Left ventricle myocardium superior (tissue), 1 donor: ENCODE data around the gene ACTRT2. TPM values are rescaled to one million over a fixed set of nuclear protein-coding genes. Genes with fewer than 3 reads are reported as not detected.

Source experiments
- ATAC-seq: fragments of 200-7000 bp; cut with Tn5 transposase; one replicate; pipeline ENCODE4 v1.9.1; 2020; ENCODE audit warnings: mild to moderate bottlenecking, moderate library complexity
- DNase-seq: peaks from one replicate; pipeline ENCODE4 v3.0.0-alpha.2; 2020
- intact Hi-C: fragments of 100-400 bp; cut with micrococcal nuclease; formaldehyde crosslinking; loops from one replicate; pipeline ENCODE4 v1.11.0; 2022
- long read RNA-seq: library from polyadenylated mRNA; unstranded; transcript quantifications from one replicate; pipeline ENCODE4 v2.0.0, GENCODE V29; 2021
- total RNA-seq: library from RNA; stranded (reverse); fragmentation: NEBNext Ultra II Directional; extraction: Animal tissue kit (Norgen Biotek cat#: 25700); gene quantifications from one replicate; pipeline ENCODE4 v1.2.1, GENCODE V29; 2021
- donor health status: DM: no; HTN: yes; CAD: no; lungs with severe emphysema.

Gene ACTRT2
- not detected for total RNA-seq
- long read RNA-seq: 0 reads

DNA sequence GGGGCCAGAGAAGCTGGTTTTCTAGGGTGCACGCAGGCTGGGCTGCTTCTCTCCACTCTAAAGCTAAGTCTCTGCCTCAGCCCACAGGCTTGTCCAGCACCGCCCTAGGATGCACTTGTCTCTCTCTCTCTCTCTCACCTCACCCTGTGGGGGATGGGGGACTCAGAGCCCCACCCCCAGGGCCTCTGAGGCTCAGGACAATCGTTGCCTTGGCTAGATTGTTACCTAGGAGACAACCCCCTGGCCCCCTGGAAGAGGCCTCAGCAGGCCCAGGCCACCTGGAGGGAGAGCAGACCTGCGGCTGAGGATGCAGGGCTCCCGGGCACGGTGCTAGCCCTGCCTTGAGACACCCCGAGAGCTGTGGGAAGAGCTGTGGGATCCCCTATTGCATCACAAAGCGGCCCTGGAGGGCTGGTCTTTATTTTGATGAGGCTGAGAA lies at the start of gene ACTRT2:
Gene ACTRT2, plus strand, starts transcription at position 235 of the 439 bp plus-strand sequence. CDS start 220 bp downstream, outside the sequence.
- no peak for ATAC-seq
- DNase-seq: no peak
- intact Hi-C loops: no loop called here

DNA sequence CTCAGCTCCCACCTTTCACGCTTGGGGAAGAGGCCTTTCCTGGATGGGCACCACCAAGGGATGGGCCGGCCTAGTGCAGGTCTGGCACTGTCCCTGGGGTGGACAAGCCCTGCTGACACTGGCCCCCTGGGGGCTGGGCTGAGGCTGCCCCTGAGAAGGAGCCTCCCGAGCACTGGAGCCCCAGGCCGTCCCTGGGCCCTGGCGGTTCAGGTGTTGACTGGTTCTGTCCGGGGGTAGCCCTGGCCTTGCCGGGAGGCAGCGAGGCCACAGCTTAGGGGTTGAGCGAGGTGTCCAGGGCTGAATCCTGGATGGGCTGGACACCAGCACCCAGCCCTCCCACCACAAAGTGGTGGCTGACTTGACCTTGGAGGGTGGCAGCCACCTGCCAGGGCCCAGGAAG lies 49.7 kb upstream of the ACTRT2 start:
- intact Hi-C loops: no loop called here

DNA sequence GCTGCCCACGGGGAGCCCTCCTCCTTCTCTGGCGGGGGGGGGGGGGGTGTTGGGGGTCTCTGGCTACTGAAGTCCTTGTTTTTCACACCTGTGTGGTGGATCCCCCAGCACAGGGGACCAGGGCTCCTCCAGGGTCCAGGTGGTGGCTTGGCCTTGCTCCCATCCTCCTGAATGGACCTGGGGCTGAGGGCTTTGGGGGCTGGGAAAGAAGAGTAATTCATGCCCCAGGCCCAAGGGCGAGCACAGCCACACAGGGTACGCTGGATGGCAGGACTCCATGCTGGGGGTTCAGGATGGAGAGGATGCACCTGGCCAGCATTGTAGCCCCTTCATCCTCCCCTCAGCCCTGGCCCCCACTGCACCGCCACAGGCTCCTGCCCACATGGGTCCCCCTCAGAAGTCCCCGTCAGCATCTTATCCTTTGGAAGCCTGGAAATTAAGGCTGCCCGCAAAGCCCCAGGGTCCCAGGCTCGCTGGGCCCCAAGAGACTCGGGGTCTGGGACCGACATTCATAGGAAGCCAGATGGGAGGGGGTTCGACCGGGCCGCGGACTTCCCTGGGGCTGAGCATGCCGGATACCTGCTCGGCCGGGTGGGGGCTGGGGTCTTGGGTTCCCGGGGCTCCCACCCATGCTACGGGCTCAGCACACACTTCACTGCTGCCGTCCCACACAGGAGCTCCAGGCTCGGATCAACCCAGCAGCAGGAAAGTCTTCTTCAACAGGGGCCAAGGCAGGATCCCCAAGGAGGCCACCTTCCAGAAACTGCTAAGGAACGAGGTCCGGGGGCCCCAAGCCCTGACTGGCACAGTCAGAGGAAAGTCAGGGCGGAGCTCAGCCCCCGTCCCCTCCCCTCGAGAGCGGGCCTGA lies 49.0 kb upstream of the ACTRT2 start:
- ATAC-seq: no peak
- no peak for DNase-seq
- intact Hi-C loops: no loop called here

More for the DNA sequence above, 49.7 kb upstream of the ACTRT2 start:
- ATAC-seq (no peak), DNase-seq (no peak)

DNA sequence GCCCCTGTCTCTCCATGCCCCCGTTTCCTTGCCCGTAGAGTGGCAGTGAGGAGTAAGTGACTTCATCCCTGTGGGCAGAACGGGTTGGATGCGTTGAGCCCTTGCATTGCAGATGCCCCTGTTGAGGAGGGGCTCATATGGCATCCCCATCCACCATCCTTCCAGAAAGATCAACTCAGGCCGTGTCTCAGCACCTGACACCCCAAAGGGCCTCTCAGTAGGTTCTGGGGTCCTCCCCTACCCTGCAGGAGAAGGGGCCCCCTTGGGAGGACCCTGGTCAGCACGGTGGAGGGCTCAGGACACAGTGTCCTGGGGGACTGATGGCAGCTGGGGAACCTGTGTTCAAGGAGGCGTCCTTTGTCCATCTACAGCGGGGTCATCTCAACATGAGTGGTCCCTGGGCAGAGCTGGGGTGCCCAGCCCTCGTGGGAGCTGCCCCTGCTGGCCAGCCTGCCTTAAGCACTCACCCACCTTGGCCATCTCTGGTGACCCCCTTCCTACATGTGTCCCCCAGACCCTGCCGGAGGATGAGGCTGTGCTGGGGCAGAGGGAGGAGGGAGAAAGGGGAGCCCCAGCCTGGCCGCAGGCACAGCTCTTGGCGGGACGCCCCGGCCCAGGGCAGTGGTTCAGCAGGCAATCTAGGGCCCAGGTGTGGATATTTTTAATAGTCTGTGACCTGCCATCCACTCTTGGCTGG lies 48.2 kb upstream of the ACTRT2 start:
- intact Hi-C loops: no loop called here
- DNase-seq (no peak), ATAC-seq (no peak)

DNA sequence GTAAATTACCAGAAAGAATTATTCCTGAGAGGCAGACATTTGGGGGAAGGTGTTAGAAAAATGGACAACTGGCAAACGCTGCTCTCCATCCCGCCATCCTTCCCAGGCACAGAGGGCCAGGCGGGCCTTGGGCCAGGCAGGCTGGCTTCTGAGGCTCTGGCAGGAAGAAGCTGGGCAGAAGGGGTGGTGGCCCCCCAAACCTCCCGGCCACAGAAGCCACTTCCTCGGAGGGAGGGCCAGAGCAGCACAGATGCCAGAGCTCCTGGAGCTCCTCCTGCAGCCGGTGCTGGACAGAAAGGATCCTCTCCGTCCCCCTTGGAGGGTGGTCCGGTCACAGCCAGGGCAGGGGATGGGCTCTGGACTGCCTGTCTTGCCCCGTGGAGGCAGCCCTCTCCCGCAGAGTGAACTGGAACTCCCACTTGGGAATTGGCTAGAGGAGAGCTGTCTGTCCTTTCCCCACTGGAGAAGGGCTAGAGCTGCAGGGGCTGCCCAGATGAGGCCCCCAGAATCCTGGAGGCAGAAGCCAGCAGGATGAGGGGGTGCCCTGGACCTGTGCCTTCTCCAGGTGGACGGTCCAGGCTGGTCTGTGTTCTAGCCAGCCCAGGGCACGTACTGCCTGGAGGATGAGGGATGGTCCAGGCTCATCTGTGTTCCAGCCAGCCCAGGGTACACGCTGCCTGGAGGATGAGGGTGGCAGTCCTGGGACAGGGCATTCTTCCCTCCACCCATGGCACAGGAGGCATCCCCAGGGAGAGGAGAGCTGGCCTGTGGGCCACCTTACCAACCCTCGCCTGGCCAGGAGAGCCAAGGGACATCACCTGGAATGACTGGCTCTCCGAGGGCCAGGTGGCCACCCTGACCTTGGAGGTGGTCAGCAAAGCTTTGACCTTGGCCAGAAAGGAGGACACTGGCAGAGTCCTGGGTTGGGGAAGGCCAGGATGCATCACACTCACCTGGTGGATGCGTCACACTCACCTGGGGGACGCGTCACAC lies 47.4 kb upstream of the ACTRT2 start:
- no peak for ATAC-seq
- DNase-seq: no peak
- intact Hi-C loops: no loop called here

DNA sequence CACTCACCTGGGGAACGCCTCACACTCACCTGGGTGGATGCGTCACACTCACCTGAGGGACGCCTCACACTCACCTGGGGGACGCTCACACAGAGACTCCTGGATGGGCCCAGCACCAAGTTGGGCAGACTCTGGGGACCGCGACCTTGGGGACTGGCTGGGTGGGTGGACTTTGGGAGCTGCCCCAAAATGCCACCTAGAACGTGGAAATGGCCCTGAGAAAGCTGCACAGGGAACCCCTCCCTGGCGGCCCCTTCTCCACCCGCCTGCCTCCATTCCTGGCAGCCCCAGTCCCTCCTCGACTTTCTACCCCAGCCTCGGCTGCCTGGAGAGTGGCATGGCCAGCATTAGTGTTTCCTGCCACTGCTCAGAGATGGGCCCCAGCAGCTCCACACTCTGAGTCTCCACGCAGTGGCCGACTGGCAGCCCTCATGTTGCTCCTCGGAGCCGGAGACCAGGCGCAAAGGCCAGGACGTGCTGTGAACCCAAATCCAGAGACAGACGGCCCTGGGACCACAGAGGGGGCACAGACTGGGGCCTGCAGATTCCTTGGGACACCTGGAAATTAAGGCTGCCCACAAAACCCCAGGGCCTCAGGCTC lies 46.5 kb upstream of the ACTRT2 start:
- intact Hi-C loops: no loop called here
- no peak for DNase-seq
- no peak for ATAC-seq

DNA sequence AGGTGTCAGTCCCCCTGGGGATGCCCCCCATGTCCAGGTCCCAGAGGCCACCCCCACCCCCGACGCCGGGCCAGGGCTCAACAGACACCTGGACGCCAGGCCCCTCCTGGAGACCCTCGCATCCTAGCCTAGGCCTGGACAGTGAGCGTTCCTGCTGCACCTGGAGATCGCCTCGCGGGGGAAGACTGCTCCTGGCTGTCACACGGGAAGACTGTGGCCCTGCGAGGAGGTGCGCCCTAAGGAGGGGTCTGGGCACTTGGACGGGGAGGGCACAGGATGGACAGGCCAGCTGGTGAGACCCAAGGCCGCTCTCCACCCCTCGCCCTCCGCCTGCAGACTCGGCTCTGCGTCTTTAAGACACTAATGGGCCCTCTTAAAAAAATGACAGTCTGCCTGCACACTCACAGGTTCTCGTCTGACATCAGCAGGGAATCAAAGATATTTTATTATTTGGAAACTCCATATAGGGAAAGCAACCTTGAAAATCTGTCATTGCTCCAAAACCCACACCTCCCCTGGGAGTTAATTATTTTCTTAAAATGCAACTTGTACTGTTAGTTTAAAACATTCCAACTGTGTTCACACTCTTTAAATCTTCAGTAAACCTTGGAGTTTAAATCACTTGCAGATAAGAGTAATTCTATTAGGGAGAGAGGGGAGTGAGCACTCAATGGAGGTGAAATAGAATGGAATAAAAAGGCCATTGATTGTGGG lies 45.6 kb upstream of the ACTRT2 start:
- intact Hi-C loops: no loop called here
- ATAC-seq (no peak), DNase-seq (no peak)

DNA sequence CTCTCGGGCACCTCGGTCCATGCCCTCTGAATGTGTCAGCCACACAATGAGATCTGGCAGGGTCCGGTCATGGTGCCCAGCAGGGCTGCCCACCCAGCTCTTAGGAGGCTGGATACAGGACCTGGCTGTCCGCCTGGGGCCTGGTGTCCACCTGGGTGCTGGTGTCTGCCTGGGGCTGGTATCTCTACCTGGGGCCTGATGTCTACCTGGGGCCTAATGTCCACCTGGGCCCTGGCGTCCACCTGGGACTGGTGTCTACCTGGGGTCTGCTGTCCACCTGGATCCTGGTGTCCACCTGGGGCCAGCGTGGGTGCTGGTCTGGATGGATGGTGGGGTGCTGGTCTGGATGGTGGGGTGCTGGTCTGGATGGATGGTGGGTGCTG lies 45.1 kb upstream of the ACTRT2 start:
- ATAC-seq (no peak), DNase-seq (no peak)
- intact Hi-C loops: no loop called here

DNA sequence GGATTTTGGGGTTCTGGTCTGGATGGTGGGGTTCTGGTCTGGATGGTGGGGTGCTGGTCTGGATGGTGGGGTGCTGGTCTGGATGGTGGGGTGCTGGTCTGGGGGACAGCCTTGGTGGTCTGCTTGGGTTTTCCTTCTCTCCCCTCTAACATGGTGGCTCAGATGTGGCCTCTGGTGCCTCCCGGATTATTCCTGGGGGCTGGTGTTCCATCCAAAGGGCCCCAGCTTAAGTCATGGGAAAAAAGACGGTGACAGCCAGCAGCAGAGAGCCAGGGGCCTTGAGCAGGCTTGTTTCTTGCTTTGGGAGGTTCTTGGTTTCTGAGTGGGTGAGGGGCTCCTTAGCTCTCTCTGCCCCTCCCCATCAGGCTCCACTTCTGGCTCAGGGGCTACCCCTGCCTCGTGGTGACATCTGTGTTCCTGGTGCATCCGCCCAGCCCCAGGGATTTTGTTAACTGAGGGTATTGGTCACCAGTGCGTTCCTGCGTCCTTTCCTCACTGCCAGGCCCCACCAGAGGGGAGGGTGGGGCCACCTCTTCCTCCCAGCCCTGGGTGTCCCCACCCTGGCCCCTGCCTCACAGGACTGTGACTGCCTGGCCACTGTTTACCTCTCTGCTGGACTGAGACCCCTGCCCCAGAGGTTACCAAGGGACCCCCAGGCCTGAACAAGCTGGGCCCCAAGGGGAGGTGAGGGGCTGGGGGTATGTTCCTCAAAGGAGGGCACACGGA lies 43.2 kb upstream of the ACTRT2 start:
- intact Hi-C loops: no loop called here
- ATAC-seq (no peak), DNase-seq (no peak)

DNA sequence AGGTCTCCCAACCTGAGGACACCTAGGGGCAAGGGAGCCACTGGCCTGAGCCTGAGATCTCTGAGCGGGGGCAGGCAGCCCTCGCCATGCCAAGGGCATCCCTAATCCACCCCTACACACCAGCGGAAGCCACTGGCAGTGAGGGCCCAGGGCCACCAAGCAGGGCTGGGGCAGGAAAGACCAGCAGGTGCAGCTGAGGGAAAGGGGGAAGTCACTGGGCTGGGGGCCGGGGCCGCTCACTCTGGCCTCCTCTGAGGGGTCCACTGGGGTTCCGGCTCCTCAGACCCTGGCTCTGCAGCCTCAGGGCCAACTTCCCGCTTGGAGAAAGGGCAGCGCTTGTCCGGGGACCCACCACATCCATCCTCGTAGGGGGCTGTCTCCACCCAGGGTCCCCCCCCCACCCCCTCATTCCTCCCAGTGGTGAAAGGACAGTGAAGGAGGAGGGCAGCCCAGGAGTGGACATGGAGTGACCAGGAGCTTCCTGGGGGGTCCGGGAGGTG lies 42.5 kb upstream of the ACTRT2 start:
- intact Hi-C loops: no loop called here
- ATAC-seq: no peak
- DNase-seq: no peak

DNA sequence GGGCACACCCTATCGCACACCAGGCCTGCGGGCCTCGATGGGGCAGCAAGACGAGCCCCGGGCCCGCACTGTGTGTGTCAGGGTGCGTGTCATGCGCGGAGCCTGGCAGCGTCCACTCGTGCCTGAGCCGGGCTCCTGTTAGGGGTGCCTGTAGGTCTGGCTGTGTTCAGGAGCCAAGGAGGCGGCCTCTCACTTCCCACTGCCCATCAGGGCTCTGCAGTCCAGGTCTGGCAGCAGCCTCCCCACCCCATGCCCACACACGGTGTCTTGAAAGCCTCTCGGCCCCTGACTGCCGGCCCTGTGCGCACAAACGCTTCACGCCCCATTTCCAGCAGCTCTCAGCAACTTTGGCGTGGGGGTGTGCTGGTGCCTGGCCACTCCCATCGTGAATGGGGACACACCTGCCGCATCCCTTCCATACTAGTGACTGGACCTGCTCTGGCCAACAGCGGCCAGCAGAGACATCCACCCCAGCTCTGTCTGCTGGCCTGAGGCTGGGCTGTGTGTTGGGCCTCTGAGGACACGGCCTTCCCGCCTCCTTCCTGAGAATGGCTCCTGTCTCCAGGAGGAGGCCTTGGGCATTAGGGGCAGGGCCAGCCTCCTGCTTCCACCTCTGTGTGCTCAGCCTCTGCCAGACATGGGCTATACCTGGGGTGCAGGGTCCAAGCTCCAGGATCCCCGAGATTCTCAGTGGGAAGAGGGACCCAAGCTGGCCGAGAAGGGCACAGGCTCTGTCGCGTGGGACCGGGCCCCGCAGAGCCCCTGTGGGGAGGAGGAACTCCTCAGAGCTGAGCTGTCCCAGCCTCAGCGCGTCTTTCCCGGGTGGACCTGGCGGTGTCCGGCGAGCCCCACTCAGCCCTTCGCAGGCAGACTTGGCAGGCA lies 41.8 kb upstream of the ACTRT2 start:
- ATAC-seq: no peak
- no peak for DNase-seq
- intact Hi-C loops: no loop called here

DNA sequence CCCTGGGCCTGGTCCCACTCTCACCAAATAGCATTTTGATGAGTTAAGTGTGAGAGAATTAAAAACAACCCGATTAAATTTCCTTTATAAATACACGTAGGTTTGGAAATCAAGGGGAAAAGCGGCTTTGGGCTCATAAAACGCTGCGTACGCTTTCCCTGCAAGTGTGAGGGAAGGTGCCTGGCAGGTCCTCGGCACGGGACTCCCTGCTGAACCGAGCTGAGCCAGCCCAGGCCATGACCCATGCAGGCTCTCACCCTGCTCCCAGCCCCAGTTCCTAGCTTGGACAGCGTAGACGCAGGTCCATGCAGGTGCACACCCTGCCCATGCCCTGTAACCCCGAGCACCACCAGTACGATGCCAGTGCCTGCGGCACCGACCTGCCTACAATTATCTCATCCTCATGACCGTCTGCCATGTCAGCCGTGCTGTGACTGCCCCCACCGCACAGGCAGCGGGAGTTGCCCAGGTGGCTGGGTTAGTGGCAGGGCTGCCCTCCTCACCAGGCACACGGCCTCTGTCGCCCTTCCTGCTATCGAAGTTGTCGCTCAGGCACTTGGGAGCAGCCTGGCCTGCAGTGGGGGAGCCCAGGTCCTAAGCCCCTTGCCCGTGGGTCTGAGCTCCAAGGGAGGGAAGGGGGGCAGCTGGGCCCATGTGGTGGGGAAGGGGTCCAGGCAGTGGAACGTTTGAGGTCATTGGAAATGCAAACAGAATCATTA lies 41.0 kb upstream of the ACTRT2 start:
- ATAC-seq: peak; percentile 39
- intact Hi-C loops: no loop called here
- DNase-seq: no peak

DNA sequence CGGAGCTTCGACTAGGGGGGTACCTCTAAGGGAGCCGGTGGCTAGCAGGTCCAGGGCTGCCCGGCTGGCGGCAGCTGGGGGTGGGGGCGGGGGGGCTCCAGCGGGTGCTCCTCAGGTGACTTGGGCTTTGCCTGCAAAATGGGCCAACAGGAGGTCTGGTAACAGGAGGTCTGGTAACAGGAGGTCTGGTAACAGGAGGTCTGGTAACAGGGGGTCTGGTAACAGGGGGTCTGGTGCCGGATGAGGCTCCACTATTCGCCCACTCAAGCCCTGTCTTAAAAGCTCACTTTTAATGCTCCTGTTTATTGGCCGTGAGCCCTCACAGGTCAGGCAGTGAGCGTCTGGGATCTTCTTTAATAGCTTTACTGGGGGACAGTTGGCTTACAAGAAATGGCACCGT lies 40.4 kb upstream of the ACTRT2 start:
- intact Hi-C loops: no loop called here
- ATAC-seq (no peak), DNase-seq (no peak)

DNA sequence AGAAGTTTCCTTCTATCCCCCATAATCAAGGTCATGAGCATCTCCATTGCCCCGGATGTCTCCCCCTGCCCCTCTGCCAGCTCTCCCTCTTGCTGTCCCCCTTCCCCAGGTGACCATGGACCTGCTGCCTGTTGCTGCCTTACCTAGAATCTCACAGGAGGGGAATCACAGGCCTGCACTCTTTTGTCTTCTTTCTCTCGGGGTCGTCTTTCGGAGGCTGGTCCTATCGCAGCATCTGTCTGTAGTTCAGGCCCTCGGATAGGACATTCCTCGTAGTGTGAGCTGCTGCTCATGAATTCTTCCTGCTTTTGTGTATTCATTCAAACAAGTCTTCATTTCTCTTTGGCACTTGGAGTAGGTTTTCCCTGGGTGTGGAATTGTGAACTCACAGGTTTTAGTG lies 39.9 kb upstream of the ACTRT2 start:
- no peak for ATAC-seq
- DNase-seq: no peak
- intact Hi-C loops: no loop called here

DNA sequence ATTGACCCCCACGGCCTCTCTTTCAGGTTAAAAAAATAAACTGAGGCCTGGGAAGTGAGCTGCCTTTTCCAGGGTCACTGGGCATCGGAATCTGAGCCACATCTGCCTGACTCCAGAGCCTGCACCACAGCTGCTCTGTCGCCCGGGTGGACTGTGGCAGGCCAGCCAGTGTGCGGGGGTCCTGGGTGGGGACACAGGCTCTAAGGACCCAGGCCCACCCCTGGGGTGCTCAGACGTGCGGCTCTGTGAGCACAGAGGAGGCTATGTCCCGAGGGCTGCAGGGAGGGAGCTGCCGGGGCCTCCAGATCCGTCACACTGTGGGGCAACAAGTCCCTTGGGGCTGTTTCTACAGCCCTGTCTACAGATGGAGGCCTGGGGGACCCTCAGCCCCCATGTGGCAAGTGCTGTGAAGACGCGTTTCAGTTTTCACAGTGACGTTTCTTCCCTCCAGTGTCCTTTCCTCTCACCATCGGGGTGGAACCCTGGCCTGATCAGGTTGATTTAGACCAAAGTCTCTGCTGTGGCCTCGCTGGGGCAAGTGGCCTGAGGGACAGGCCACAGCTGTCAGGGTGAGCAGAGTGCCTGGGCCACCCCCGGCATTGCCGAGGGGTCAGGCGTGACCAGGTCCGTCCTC lies 39.2 kb upstream of the ACTRT2 start:
- intact Hi-C loops: no loop called here
- ATAC-seq (no peak), DNase-seq (no peak)
